ENCODE measurements around the gene HAUS6. TPM values are rescaled to one million over a fixed set of nuclear protein-coding genes. Genes with fewer than 3 reads are reported as not detected.
"Not testable (repeated sequence)": the region's sequence is repeated elsewhere in the genome, so short reads cannot be mapped to it uniquely, and the experiment has no call there.

Gene HAUS6
- total RNA-seq, 1 donor from 2014 or later: 16.0 TPM

GRCh38 chr9:19114680-19115270, 12.1 kb upstream of the HAUS6 start:
- TF ChIP-seq EZH2 (IDR thresholded peaks at IDR 0.05; ENCODE audit: insufficient read depth, low read length): no peak
- no peak for TF ChIP-seq CTCF (IDR thresholded peaks at IDR 0.05; ENCODE audit: insufficient read depth, low read depth, low read length)
- no peaks in the 10 kb centered on the region for H3K9me3 ChIP-seq (ENCODE audit: insufficient read depth, low read depth, low read length)
- FAIRE-seq (peak; percentile 50), DNase-seq (ENCODE audit: low read depth) (no peak)
- no peak overlapping the region for H3K4me3 Mint-ChIP-seq (ENCODE audit: unreplicated experiment)
- H3K9ac ChIP-seq (ENCODE audit: low read length): peak overlapping the region; percentile 23
- peaks cover 14% of the 10 kb centered on the region for H3K36me3 ChIP-seq (ENCODE audit: insufficient read depth, low read length)
- no peak overlapping the region for H3K4me3 ChIP-seq (ENCODE audit: insufficient read depth, low read depth, low read length)
- no peaks in the 10 kb centered on the region for H4K20me1 ChIP-seq (ENCODE audit: insufficient read depth, low read length)
- H3K9me3 Mint-ChIP-seq (ENCODE audit: unreplicated experiment): no peaks in the 10 kb centered on the region
- no peaks in the 10 kb centered on the region for H3K27me3 ChIP-seq (ENCODE audit: insufficient read depth, low read length)
- no peak overlapping the region for H3K27ac Mint-ChIP-seq (ENCODE audit: unreplicated experiment)
- H3K79me2 ChIP-seq (ENCODE audit: insufficient read depth, low read length): no peaks in the 10 kb centered on the region
- H2AFZ ChIP-seq (ENCODE audit: low read depth, low read length): no peak overlapping the region
- H3K4me1 Mint-ChIP-seq (ENCODE audit: low read depth, unreplicated experiment): peaks cover 4% of the 10 kb centered on the region
- no peak overlapping the region for H3K4me2 ChIP-seq (ENCODE audit: low read length)
- H3K36me3 Mint-ChIP-seq (ENCODE audit: low read depth, unreplicated experiment): no peaks in the 10 kb centered on the region
- H3K27ac ChIP-seq (ENCODE audit: low read depth, low read length): no peak overlapping the region
- no peaks in the 10 kb centered on the region for H3K27me3 Mint-ChIP-seq (ENCODE audit: low read depth, unreplicated experiment)
- H3K4me1 ChIP-seq (ENCODE audit: insufficient read depth, low read length): peaks cover 28% of the 10 kb centered on the region

GRCh38 chr9:19113964-19114679, 11.4 kb upstream of the HAUS6 start:
- H2AFZ ChIP-seq (ENCODE audit: low read depth, low read length): no peak overlapping the region
- Mint-ChIP-seq H3K27me3 (ENCODE audit: low read depth, unreplicated experiment) (no peaks in the 10 kb centered on the region), H3K36me3 (ENCODE audit: low read depth, unreplicated experiment) (no peaks in the 10 kb centered on the region), H3K4me1 (ENCODE audit: low read depth, unreplicated experiment) (peaks cover 4% of the 10 kb centered on the region), H3K27ac (ENCODE audit: unreplicated experiment) (peak overlapping the region; percentile 58), H3K9me3 (ENCODE audit: unreplicated experiment) (no peaks in the 10 kb centered on the region), H3K4me3 (ENCODE audit: unreplicated experiment) (no peak overlapping the region)
- no peak overlapping the region for H3K4me2 ChIP-seq (ENCODE audit: low read length)
- H3K27me3 ChIP-seq (ENCODE audit: insufficient read depth, low read length): no peaks in the 10 kb centered on the region
- FAIRE-seq: no peak
- H3K27ac ChIP-seq (ENCODE audit: low read depth, low read length): no peak overlapping the region
- peaks cover 24% of the 10 kb centered on the region for H3K4me1 ChIP-seq (ENCODE audit: insufficient read depth, low read length)
- H3K9ac ChIP-seq (ENCODE audit: low read length): no peak overlapping the region
- no peaks in the 10 kb centered on the region for H3K9me3 ChIP-seq (ENCODE audit: insufficient read depth, low read depth, low read length)
- no peak for DNase-seq (ENCODE audit: low read depth)
- H3K36me3 ChIP-seq (ENCODE audit: insufficient read depth, low read length): peaks cover 10% of the 10 kb centered on the region
- H3K79me2 ChIP-seq (ENCODE audit: insufficient read depth, low read length): no peaks in the 10 kb centered on the region
- H3K4me3 ChIP-seq (ENCODE audit: insufficient read depth, low read depth, low read length): no peak overlapping the region
- no peak for TF ChIP-seq EZH2 (IDR thresholded peaks at IDR 0.05; ENCODE audit: insufficient read depth, low read length)
- no peak for TF ChIP-seq CTCF (IDR thresholded peaks at IDR 0.05; ENCODE audit: insufficient read depth, low read depth, low read length)
- H4K20me1 ChIP-seq (ENCODE audit: insufficient read depth, low read length): no peaks in the 10 kb centered on the region

- not testable (repeated sequence) for DNase-seq (ENCODE audit: low read depth); H2AFZ ChIP-seq (ENCODE audit: low read depth, low read length); H3K9ac ChIP-seq (ENCODE audit: low read length); H3K36me3 Mint-ChIP-seq (ENCODE audit: low read depth, unreplicated experiment); H3K27ac Mint-ChIP-seq (ENCODE audit: unreplicated experiment); H3K4me3 ChIP-seq (ENCODE audit: insufficient read depth, low read depth, low read length); FAIRE-seq; H3K27me3 ChIP-seq (ENCODE audit: insufficient read depth, low read length); H3K27me3 Mint-ChIP-seq (ENCODE audit: low read depth, unreplicated experiment); H3K27ac ChIP-seq (ENCODE audit: low read depth, low read length); H3K4me1 Mint-ChIP-seq (ENCODE audit: low read depth, unreplicated experiment); H4K20me1 ChIP-seq (ENCODE audit: insufficient read depth, low read length); H3K79me2 ChIP-seq (ENCODE audit: insufficient read depth, low read length); H3K4me3 Mint-ChIP-seq (ENCODE audit: unreplicated experiment); H3K4me2 ChIP-seq (ENCODE audit: low read length); H3K9me3 Mint-ChIP-seq (ENCODE audit: unreplicated experiment); H3K9me3 ChIP-seq (ENCODE audit: insufficient read depth, low read depth, low read length); H3K36me3 ChIP-seq (ENCODE audit: insufficient read depth, low read length)
- H3K4me1 ChIP-seq (ENCODE audit: insufficient read depth, low read length): peaks cover 20% of the 10 kb centered on the region
Measured at GRCh38 chr9:19113064-19113611, 10.4 kb upstream of the HAUS6 start.
